C4-2B (cell line): ENCODE data around the gene LDLRAD3.

ENCODE experiments used
- ZFX ChIP-seq: fragments of 450-650 bp; IDR thresholded peaks from 2 replicates; pipeline ENCODE4 v1.6.1; 2017
- TF ChIP-seq, protein P1 (sequence below): fragments of 450-650 bp; conservative IDR thresholded peaks from 2 replicates; pipeline ENCODE4 v1.5.1; 2017; ENCODE audit warnings: mild to moderate bottlenecking

DNA sequence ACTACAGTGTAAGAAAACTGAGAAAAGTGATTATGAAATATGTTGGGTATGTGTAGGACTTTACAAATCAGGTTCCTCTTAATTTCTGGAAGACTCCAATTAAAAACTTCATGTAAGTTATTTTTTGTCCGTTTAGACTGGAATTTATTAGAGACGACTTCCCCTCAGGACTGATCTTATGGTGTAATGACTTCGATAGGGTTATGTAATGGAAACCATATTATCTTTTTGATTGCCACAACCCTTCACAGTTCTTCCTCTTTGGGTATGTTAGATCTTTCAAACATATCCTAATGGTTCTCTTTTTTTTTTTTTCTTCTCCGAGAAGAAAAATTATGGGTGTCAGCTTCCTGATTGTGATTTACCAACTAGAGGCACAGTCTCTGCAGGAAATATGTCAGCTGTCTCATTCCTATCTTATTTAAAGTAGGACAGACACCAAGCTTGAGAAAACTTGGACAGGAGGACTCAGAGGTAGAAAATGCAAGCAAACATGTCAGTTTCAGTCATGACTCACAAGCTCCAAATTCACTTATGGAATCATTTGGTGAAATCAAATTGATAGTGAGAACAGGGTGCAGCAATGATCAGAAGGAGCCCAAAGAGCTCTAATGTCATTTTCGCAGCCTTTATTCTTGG is 11.1 kb upstream of the LDLRAD3 start:
- TF ChIP-seq, protein P1, sequence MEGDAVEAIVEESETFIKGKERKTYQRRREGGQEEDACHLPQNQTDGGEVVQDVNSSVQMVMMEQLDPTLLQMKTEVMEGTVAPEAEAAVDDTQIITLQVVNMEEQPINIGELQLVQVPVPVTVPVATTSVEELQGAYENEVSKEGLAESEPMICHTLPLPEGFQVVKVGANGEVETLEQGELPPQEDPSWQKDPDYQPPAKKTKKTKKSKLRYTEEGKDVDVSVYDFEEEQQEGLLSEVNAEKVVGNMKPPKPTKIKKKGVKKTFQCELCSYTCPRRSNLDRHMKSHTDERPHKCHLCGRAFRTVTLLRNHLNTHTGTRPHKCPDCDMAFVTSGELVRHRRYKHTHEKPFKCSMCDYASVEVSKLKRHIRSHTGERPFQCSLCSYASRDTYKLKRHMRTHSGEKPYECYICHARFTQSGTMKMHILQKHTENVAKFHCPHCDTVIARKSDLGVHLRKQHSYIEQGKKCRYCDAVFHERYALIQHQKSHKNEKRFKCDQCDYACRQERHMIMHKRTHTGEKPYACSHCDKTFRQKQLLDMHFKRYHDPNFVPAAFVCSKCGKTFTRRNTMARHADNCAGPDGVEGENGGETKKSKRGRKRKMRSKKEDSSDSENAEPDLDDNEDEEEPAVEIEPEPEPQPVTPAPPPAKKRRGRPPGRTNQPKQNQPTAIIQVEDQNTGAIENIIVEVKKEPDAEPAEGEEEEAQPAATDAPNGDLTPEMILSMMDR = no peak
- TF ChIP-seq ZFX = no peak
